Measurements from ENCODE around the gene TXNDC17. TPM values are rescaled to one million over a fixed set of nuclear protein-coding genes. Genes with fewer than 3 reads are reported as not detected.

Gene TXNDC17
- total and polyA plus RNA-seq, 2 of the 13 experiments (the other 11 are each of a cell fraction or from before 2014, with no cell fraction given) = 188 to 266 TPM

DNA sequence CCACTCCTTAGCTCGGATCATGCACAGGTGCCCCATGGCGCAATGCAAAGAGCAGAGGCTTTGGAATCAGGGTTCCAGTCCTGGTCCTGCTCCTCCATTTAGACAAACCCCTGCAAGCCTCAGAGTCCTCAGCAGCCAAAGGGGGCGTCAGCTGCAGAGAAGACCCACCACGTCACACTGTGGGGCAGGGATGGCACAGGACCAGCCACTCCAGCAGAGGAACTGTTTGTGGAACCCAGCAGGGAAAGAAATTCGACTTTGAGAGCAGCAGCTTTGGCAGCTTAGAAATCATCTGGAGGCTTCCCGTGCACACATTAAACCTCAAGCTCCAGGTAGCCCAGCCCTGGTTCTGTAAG is 35.9 kb downstream of the TXNDC17 start (continued):
- no peak for TF ChIP-seq ZFP36L1 (CRISPR knock-in tag; IDR thresholded peaks at IDR 0.05)
- TF ChIP-seq, protein P1, sequence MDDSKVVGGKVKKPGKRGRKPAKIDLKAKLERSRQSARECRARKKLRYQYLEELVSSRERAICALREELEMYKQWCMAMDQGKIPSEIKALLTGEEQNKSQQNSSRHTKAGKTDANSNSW (CRISPR knock-in tag; IDR thresholded peaks at IDR 0.05; ENCODE audit: borderline replicate concordance) = no peak
- TF ChIP-seq, protein P2, sequence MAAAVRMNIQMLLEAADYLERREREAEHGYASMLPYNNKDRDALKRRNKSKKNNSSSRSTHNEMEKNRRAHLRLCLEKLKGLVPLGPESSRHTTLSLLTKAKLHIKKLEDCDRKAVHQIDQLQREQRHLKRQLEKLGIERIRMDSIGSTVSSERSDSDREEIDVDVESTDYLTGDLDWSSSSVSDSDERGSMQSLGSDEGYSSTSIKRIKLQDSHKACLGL (CRISPR knock-in tag; IDR thresholded peaks at IDR 0.05) = 0 out of 2 replicates have a peak, but pooled peaks have one; percentile 16
- TF ChIP-seq, protein P3, sequence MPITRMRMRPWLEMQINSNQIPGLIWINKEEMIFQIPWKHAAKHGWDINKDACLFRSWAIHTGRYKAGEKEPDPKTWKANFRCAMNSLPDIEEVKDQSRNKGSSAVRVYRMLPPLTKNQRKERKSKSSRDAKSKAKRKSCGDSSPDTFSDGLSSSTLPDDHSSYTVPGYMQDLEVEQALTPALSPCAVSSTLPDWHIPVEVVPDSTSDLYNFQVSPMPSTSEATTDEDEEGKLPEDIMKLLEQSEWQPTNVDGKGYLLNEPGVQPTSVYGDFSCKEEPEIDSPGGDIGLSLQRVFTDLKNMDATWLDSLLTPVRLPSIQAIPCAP (CRISPR knock-in tag; IDR thresholded peaks at IDR 0.05; ENCODE audit: low read depth) = no peak
- TF ChIP-seq NR1H2 (CRISPR knock-in tag; IDR thresholded peaks at IDR 0.05; ENCODE audit: borderline replicate concordance, low read depth) = no peak
- TF ChIP-seq, protein P4, sequence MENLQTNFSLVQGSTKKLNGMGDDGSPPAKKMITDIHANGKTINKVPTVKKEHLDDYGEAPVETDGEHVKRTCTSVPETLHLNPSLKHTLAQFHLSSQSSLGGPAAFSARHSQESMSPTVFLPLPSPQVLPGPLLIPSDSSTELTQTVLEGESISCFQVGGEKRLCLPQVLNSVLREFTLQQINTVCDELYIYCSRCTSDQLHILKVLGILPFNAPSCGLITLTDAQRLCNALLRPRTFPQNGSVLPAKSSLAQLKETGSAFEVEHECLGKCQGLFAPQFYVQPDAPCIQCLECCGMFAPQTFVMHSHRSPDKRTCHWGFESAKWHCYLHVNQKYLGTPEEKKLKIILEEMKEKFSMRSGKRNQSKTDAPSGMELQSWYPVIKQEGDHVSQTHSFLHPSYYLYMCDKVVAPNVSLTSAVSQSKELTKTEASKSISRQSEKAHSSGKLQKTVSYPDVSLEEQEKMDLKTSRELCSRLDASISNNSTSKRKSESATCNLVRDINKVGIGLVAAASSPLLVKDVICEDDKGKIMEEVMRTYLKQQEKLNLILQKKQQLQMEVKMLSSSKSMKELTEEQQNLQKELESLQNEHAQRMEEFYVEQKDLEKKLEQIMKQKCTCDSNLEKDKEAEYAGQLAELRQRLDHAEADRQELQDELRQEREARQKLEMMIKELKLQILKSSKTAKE (CRISPR knock-in tag; IDR thresholded peaks at IDR 0.05; ENCODE audit: borderline replicate concordance) = no peak
- TF ChIP-seq ZBTB3 (CRISPR knock-in tag; IDR thresholded peaks at IDR 0.05; ENCODE audit: borderline replicate concordance, low read depth) = no peak
- no peak for TF ChIP-seq HNRNPUL1 (IDR thresholded peaks at IDR 0.05; ENCODE audit: low read depth, low read length)
- TF ChIP-seq ZMYM3 (CRISPR knock-in tag; IDR thresholded peaks at IDR 0.05) = no peak
- TF ChIP-seq, protein P5, sequence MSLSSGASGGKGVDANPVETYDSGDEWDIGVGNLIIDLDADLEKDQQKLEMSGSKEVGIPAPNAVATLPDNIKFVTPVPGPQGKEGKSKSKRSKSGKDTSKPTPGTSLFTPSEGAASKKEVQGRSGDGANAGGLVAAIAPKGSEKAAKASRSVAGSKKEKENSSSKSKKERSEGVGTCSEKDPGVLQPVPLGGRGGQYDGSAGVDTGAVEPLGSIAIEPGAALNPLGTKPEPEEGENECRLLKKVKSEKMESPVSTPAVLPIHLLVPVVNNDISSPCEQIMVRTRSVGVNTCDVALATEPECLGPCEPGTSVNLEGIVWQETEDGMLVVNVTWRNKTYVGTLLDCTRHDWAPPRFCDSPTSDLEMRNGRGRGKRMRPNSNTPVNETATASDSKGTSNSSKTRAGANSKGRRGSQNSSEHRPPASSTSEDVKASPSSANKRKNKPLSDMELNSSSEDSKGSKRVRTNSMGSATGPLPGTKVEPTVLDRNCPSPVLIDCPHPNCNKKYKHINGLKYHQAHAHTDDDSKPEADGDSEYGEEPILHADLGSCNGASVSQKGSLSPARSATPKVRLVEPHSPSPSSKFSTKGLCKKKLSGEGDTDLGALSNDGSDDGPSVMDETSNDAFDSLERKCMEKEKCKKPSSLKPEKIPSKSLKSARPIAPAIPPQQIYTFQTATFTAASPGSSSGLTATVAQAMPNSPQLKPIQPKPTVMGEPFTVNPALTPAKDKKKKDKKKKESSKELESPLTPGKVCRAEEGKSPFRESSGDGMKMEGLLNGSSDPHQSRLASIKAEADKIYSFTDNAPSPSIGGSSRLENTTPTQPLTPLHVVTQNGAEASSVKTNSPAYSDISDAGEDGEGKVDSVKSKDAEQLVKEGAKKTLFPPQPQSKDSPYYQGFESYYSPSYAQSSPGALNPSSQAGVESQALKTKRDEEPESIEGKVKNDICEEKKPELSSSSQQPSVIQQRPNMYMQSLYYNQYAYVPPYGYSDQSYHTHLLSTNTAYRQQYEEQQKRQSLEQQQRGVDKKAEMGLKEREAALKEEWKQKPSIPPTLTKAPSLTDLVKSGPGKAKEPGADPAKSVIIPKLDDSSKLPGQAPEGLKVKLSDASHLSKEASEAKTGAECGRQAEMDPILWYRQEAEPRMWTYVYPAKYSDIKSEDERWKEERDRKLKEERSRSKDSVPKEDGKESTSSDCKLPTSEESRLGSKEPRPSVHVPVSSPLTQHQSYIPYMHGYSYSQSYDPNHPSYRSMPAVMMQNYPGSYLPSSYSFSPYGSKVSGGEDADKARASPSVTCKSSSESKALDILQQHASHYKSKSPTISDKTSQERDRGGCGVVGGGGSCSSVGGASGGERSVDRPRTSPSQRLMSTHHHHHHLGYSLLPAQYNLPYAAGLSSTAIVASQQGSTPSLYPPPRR (CRISPR knock-in tag; IDR thresholded peaks at IDR 0.05; ENCODE audit: borderline replicate concordance) = no peak
- TF ChIP-seq THYN1 (CRISPR knock-in tag; IDR thresholded peaks at IDR 0.05; ENCODE audit: borderline replicate concordance, low read depth) = no peak
- TF ChIP-seq, protein P6, sequence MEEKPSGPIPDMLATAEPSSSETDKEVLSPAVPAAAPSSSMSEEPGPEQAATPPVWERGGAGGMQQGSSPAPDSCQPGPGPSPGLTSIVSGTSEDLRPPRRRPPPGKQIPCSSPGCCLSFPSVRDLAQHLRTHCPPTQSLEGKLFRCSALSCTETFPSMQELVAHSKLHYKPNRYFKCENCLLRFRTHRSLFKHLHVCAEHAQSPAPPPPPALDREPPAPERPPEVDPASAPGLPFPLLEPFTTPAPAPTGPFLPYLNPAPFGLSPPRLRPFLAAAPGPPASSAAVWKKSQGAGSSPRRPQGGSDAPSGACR (CRISPR knock-in tag; IDR thresholded peaks at IDR 0.05) = no peak
- no peak for TF ChIP-seq ZNF3 (CRISPR knock-in tag; IDR thresholded peaks at IDR 0.05)
- no peak for TF ChIP-seq NFIB (CRISPR knock-in tag; IDR thresholded peaks at IDR 0.05; ENCODE audit: borderline replicate concordance)
- TF ChIP-seq, protein P7, sequence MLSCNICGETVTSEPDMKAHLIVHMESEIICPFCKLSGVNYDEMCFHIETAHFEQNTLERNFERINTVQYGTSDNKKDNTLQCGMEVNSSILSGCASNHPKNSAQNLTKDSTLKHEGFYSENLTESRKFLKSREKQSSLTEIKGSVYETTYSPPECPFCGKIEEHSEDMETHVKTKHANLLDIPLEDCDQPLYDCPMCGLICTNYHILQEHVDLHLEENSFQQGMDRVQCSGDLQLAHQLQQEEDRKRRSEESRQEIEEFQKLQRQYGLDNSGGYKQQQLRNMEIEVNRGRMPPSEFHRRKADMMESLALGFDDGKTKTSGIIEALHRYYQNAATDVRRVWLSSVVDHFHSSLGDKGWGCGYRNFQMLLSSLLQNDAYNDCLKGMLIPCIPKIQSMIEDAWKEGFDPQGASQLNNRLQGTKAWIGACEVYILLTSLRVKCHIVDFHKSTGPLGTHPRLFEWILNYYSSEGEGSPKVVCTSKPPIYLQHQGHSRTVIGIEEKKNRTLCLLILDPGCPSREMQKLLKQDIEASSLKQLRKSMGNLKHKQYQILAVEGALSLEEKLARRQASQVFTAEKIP (CRISPR knock-in tag; IDR thresholded peaks at IDR 0.05; ENCODE audit: borderline replicate concordance) = no peak
- TF ChIP-seq, protein P8, sequence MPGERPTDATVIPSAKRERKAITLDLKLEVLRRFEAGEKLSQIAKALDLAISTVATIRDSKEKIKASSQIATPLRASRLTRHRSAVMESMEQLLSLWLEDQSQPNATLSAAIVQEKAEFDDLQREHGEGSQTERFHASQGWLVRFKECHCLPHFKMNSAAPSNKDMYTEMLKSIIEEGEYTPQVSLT (CRISPR knock-in tag; IDR thresholded peaks at IDR 0.05; ENCODE audit: borderline replicate concordance, low read depth) = no peak

All from HepG2 (cell line).